ENCODE measurements around the gene NGRN.

Gene NGRN, protein sequence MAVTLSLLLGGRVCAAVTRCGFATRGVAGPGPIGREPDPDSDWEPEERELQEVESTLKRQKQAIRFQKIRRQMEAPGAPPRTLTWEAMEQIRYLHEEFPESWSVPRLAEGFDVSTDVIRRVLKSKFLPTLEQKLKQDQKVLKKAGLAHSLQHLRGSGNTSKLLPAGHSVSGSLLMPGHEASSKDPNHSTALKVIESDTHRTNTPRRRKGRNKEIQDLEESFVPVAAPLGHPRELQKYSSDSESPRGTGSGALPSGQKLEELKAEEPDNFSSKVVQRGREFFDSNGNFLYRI

GRCh38 chr15:90265271-90266060, at the start of gene NGRN:
TSS of gene NGRN (plus strand) at chr15:90265672. CDS start at chr15:90265713, 41 bp downstream.
- peak; percentile 81 for DNase-seq

DNA sequence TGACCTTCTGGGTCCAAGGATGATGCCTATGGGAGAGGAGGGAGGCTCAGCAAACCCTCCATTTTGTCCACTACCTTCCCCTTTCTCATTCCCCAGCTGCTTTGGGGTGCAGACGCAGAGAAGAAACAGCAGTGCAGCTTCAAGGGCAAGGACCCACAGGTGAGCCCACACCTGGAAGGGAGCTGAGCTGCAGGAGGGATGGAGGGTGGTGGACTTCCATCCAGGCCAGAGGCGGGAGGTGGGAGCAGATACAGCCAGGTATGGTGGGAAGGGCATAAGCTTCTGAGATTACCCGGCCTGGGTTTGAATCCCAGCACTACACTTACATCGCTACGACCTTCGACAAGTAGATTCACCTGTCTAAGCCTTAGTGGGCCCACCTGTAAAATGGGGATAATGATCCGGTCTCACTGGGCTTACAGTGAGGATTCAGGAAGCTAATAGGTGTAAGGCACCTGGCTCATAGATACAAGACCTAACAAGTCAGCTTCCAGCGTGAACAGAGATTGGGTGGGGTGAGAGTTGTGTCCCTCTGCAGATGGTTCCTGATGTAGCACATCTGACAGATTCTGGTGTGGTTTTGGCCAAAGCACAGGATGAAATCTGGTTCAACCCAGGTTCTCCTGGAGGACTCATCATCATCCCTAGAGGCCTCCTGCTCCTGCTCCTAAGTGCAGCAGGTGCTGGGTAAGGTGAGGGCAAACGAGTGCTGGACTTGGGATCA, 47.6 kb upstream of the NGRN start:
- no peak for DNase-seq

DNA sequence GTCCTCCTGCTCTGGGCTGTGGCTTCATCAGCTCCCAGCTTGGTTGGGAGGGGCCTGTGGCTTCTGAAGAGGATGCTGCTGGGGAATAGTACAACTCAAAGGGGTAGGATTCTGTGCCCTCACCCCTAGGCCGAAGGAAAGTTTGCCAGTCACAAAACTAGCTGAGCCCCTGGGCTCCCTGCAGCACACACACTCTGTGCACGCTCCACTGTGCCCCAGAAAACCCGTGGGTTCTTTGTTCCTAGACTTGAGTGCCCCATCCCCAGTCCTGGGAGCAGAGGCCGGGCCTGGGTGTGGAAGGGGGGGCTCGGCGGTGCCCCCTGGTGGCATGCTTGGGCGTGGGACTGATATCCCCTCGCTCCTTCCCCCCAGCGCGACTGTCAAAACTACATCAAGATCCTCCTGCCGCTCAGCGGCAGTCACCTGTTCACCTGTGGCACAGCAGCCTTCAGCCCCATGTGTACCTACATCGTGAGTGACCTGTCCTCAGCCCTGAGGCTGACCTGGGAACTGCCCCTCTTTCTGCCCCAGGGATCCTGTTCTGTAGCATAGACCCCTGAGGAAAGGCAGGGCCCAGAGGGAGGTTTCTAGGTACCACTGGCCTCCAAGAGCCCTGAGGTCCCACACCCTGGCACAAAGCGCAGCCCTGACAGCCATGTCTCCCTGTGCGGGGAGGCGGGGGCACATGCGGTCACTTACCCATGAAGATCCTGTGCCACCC, 45.9 kb upstream of the NGRN start:
- peak; percentile 10 for DNase-seq

DNA sequence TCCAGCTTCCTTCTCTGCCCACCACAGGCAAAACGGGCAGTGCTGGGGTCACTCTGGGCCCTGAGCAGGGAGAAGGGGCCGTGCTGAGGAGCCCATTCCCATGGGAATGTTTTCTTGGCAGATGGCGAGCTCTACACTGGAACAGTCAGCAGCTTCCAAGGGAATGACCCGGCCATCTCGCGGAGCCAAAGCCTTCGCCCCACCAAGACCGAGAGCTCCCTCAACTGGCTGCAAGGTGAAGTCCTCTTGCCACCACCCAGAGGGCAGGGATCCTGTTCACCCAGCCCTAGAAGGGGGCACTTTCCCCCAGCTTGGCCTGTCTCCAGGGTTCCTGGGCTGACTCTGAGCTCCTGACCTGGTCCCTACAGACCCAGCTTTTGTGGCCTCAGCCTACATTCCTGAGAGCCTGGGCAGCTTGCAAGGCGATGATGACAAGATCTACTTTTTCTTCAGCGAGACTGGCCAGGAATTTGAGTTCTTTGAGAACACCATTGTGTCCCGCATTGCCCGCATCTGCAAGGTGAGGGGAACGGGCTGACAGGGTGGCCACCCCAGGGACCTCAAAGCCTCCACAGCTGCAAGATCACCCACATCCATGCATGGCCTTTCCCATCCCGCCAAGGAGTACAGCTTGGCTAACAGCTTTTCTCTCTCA, 44.1 kb upstream of the NGRN start:
- DNase-seq: peak; percentile 21

DNA sequence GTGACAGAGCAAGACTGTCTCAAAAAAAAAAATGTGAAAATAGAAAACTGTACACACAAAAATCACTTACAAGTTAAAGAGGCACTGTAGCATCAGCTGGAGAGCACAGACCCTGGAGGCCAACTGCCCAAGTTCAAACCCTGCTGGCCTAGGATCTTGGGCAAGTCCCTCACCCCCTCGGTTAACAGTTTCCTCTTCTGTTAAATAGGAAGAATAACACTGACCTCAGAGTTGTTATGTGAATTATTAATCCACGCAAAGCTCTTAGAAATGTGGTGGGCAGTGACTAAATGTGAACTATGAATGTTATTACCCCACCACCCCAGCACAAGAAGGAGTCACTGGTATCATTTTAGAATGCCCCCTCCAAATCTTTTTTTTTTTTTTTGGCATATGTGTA, 42.9 kb upstream of the NGRN start:
- no peak for DNase-seq

DNA sequence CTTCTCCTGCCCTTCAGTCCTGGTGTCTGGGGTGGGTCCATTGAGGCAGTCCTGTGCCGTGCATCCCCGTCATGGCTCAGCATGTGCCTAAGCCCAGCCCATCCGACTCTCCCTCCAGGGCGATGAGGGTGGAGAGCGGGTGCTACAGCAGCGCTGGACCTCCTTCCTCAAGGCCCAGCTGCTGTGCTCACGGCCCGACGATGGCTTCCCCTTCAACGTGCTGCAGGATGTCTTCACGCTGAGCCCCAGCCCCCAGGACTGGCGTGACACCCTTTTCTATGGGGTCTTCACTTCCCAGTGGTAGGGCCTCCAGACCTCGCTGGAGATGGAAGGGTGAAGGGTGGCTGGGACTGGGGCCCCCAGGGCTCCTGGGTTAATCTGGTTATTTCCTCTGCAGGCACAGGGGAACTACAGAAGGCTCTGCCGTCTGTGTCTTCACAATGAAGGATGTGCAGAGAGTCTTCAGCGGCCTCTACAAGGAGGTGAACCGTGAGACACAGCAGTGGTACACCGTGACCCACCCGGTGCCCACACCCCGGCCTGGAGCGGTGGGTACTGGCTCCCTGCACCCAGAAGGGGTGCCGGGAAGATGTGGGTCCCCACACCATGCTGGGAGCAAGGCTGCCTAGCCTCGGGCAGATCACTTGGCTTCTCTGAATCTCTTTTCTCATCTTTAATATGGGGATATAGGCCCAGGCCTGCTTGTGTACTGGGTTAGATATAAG, 41.9 kb upstream of the NGRN start:
- no peak for DNase-seq

- no peak for DNase-seq
Observed at GRCh38 chr15:90225047-90225446, 40.4 kb upstream of the NGRN start.

DNA sequence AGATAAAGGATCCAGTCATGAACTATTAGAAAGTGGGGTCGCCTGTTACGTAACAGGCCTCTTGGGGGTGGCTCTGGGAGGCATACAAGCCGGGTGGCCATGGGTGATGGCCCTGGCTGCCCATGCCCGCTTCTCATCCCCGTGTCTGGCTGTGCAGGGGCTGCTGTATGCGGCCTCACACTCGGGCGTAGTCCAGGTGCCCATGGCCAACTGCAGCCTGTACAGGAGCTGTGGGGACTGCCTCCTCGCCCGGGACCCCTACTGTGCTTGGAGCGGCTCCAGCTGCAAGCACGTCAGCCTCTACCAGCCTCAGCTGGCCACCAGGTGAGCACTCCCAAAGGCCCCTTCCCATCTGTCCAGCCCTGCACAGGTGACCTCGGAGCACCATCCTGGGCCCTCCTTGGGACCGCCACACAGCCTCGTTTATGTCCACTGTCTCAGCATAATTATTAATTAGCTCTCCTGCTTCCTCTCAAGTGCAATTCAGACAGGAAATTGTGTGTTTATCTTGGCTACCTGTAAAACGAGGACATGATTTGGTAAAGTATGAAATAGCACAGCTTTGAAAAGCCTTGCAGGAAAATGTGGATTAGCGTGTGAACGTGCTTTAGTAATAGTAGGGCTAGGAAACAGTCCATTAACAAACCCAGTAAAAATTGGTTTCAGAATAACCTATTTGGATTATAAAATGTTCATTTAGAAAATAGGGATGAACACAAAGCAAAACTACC, 39.8 kb upstream of the NGRN start:
- DNase-seq: no peak

DNA sequence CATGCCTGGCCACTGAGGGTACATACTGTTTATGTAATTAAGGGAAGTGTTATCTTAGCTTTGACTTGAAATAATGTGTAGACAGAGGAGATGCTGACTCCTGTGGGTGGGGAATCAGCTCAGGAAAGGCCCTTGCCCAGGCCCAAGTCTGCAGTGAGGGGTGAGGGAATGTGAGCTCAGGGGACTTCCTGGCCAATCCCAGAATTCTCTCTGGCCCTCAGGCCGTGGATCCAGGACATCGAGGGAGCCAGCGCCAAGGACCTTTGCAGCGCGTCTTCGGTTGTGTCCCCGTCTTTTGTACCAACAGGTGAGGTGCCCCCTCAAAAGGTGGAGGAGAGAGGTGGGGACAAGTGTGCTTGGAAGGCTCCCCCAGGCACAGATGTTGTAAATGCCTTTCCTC, 38.1 kb upstream of the NGRN start:
- DNase-seq: no peak

- no peak for DNase-seq
Observed at GRCh38 chr15:90227816-90228772, 37.4 kb upstream of the NGRN start.

GRCh38 chr15:90228960-90229359, 36.5 kb upstream of the NGRN start:
- no peak for DNase-seq

DNA sequence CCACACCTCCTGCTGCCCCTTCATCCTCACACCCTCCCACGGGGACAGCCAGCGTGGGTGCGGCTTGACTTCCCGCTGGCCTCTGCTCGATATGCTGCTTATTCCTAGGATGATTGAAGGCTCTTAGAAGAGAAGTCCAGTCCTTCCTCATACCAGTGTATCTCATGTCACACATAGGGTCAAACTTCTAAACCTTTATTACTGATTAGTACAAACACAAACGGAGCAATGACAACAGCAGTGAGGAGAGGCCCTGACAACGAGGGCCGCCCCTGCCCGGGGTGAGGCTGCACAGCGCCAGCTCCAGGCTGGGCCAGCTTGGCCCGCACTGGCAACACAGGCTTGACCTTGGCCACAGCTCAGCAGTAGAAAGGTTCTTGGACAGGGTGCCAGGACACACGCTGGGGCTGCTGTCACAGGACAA, 35.4 kb upstream of the NGRN start:
- no peak for DNase-seq

- no peak for DNase-seq
Observed at GRCh38 chr15:90230610-90231009, 34.9 kb upstream of the NGRN start.

GRCh38 chr15:90231028-90232017, 34.1 kb upstream of the NGRN start:
- DNase-seq: no peak

- no peak for DNase-seq
Observed at GRCh38 chr15:90232196-90232595, 33.3 kb upstream of the NGRN start.

GRCh38 chr15:90232941-90233386, 32.5 kb upstream of the NGRN start:
- no peak for DNase-seq

GRCh38 chr15:90233387-90234095, 31.9 kb upstream of the NGRN start, which contains the start of gene CIB1:
TSS of gene CIB1 (minus strand) at chr15:90233941. CDS start at chr15:90233885, 56 bp downstream.
- DNase-seq: peak; percentile 62

Measured in NCI-H1694 (cell line).